Keratinocyte (primary cell): ENCODE measurements around the gene NCAPH2. TPM values are rescaled to one million over a fixed set of nuclear protein-coding genes. Genes with fewer than 3 reads are reported as not detected.

Source experiments
- DNase-seq: peaks from one replicate; pipeline ENCODE4 v3.0.0-alpha.2; 2011; ENCODE audit warnings: low read depth, missing footprints, low spot score
- FAIRE-seq: peaks from 2 replicates; lab custom pipeline; 2011; peaks lifted over from hg19 to GRCh38; lab: Jason Lieb, UNC
- H2AFZ ChIP-seq: 2 replicates; pipeline ENCODE4 v1.6.0; 2012; ENCODE audit warnings: low read length, control low read depth, inconsistent platforms; ENCODE audit not compliant: control insufficient read depth
- H3K27ac ChIP-seq: 2 replicates; pipeline ENCODE4 v1.5.1; 2011; ENCODE audit warnings: low read length; ENCODE audit not compliant: control insufficient read depth, insufficient read depth
- H3K27me3 ChIP-seq: 3 replicates; pipeline ENCODE4 v1.6.0; 2011; ENCODE audit warnings: low read length; ENCODE audit not compliant: control insufficient read depth, insufficient read depth; ENCODE audit errors: extremely low read depth
- H3K36me3 ChIP-seq, 2 experiments: 2 replicates in 1 of 2; 3 replicates in 1 of 2; pipeline ENCODE4 v1.5.1; 2011; ENCODE audit warnings: low read length in 2 of 2, mild to moderate bottlenecking in 1 of 2; ENCODE audit not compliant: control insufficient read depth in 2 of 2, insufficient read depth in 2 of 2; ENCODE audit errors: extremely low read depth in 1 of 2
- H3K4me1 ChIP-seq: 3 replicates; pipeline ENCODE4 v1.5.1; 2011; ENCODE audit warnings: low read length; ENCODE audit not compliant: control insufficient read depth, insufficient read depth; ENCODE audit errors: extremely low read depth
- H3K4me2 ChIP-seq: 3 replicates; pipeline ENCODE4 v1.6.0; 2011; ENCODE audit warnings: low read depth, low read length; ENCODE audit not compliant: control insufficient read depth, insufficient read depth; ENCODE audit errors: extremely low read depth
- H3K4me3 ChIP-seq, 3 experiments: fragments of 200-600 bp in 1 of 3; sonication (generic) in 1 of 3; 2 replicates in 2 of 3; 3 replicates in 1 of 3; pipeline ENCODE4 v1.5.1; 2011 to 2016; ENCODE audit warnings: low read length in 3 of 3, mild to moderate bottlenecking in 3 of 3, control low read depth in 2 of 3, inconsistent platforms in 1 of 3, low read depth in 1 of 3, mixed read lengths in 1 of 3, mixed run types in 1 of 3, moderate library complexity in 1 of 3; ENCODE audit not compliant: control insufficient read depth in 2 of 3, insufficient read depth in 2 of 3; ENCODE audit errors: extremely low read depth in 1 of 3
- H3K79me2 ChIP-seq: 2 replicates; pipeline ENCODE4 v1.6.0; 2012; ENCODE audit warnings: low read length; ENCODE audit not compliant: control insufficient read depth, insufficient read depth
- H3K9ac ChIP-seq: 3 replicates; pipeline ENCODE4 v1.6.0; 2011; ENCODE audit warnings: low read length; ENCODE audit not compliant: control insufficient read depth, insufficient read depth; ENCODE audit errors: extremely low read depth
- H3K9me1 ChIP-seq: 3 replicates; pipeline ENCODE4 v1.6.0; 2011; ENCODE audit warnings: low read length; ENCODE audit not compliant: control insufficient read depth, insufficient read depth; ENCODE audit errors: extremely low read depth
- H3K9me3 ChIP-seq: 2 replicates; pipeline ENCODE4 v1.5.1; 2012; ENCODE audit warnings: low read depth, low read length; ENCODE audit not compliant: control insufficient read depth
- H4K20me1 ChIP-seq: 3 replicates; pipeline ENCODE4 v1.6.0; 2011; ENCODE audit warnings: low read length; ENCODE audit not compliant: control insufficient read depth, insufficient read depth; ENCODE audit errors: extremely low read depth
- CTCF ChIP-seq, 3 experiments: IDR thresholded peaks in 1 of 3; conservative IDR thresholded peaks in 1 of 3; optimal IDR thresholded peaks in 1 of 3; 2 replicates in 2 of 3; 3 replicates in 1 of 3; pipeline versions ENCODE3 to v1.5.1; 2011; ENCODE audit warnings: low read length in 3 of 3, mild to moderate bottlenecking in 3 of 3, moderate library complexity in 2 of 3, control low read depth in 1 of 3, inconsistent platforms in 1 of 3; ENCODE audit not compliant: insufficient read depth in 2 of 3; ENCODE audit errors: extremely low read depth in 1 of 3
- EZH2 ChIP-seq: IDR thresholded peaks from one replicate; pipeline ENCODE4 v1.6.1; 2012; ENCODE audit warnings: inconsistent platforms, mild to moderate bottlenecking, low read length, moderate library complexity
- dilution Hi-C: fragments of 300-500 bp; cut with MboI; formaldehyde crosslinking; loops from one replicate; pipeline ENCODE4 v1.7.0; 2020; ENCODE audit warnings: low sequenced_read_pairs; ENCODE audit not compliant: extremely low pct_ligation_motif_present
- polyA plus RNA-seq, 5 experiments: library from polyadenylated mRNA; depleted of rRNA in 3 of 5; stranded (reverse) in 3 of 5; stranded (forward) in 1 of 5; unstranded in 1 of 5; fragments of >200 nt; gene quantifications; 1 replicate in 1 of 5; 2 replicates in 3 of 5; 3 replicates in 1 of 5; pipeline versions ENCODE4 v1.2.1 to v1.2.3, GENCODE V29; 2011 to 2012; ENCODE audit warnings: missing spikeins in 2 of 5, low read depth in 1 of 5, low replicate concordance in 1 of 5

Gene NCAPH2
- polyA plus RNA-seq, 1 donor (not counting 4 experiments of a cell fraction or from before 2014, with no cell fraction given), result 11.4 TPM

- DNase-seq (no peak), FAIRE-seq (no peak)
- H3K27ac ChIP-seq, result peak overlapping the region; percentile 8
- H3K9ac ChIP-seq, result no peak overlapping the region
- H3K9me1 ChIP-seq, result no peaks in the 10 kb centered on the region
- no peak overlapping the region for H3K4me3 ChIP-seq
- peaks cover 16% of the 10 kb centered on the region for H3K4me1 ChIP-seq
- dilution Hi-C loops, result no loop called here
- H3K27me3 ChIP-seq, result no peaks in the 10 kb centered on the region
- peak overlapping the region; percentile 22 for H3K4me2 ChIP-seq
- no peaks in the 10 kb centered on the region for H4K20me1 ChIP-seq
- H3K79me2 ChIP-seq, result no peaks in the 10 kb centered on the region
- H3K9me3 ChIP-seq, result no peaks in the 10 kb centered on the region
- H2AFZ ChIP-seq, result peak overlapping the region; percentile 53
- TF ChIP-seq EZH2, result no peak
- TF ChIP-seq CTCF (optimal IDR thresholded peaks at IDR 0.05 in 1 of 3, IDR thresholded peaks at IDR 0.05 in 1 of 3, conservative IDR thresholded peaks at IDR 0.05 in 1 of 3; ENCODE audit: extremely low read depth in 1 of 3, insufficient read depth in 2 of 3, low read length in 3 of 3), result no peak
- no peaks in the 10 kb centered on the region for H3K36me3 ChIP-seq
Measured at GRCh38 chr22:50560034-50560433, 52.0 kb downstream of the NCAPH2 start.

GRCh38 chr22:50561401-50562358 is 53.7 kb downstream of the NCAPH2 start:
- TF ChIP-seq EZH2 (no peak), CTCF (optimal IDR thresholded peaks at IDR 0.05 in 1 of 3, IDR thresholded peaks at IDR 0.05 in 1 of 3, conservative IDR thresholded peaks at IDR 0.05 in 1 of 3; ENCODE audit: extremely low read depth in 1 of 3, insufficient read depth in 2 of 3, low read length in 3 of 3) (no peak)
- no peak overlapping the region for H2AFZ ChIP-seq
- H3K9ac ChIP-seq, result no peak overlapping the region
- dilution Hi-C loops, result no loop called here
- H3K27me3 ChIP-seq, result no peaks in the 10 kb centered on the region
- H4K20me1 ChIP-seq, result no peaks in the 10 kb centered on the region
- H3K9me3 ChIP-seq, result no peaks in the 10 kb centered on the region
- peaks cover 16% of the 10 kb centered on the region for H3K4me1 ChIP-seq
- H3K4me3 ChIP-seq, result no peak overlapping the region
- no peak overlapping the region for H3K27ac ChIP-seq
- no peak for DNase-seq
- no peak overlapping the region for H3K4me2 ChIP-seq
- H3K36me3 ChIP-seq, result no peaks in the 10 kb centered on the region
- peak; percentile 29 for FAIRE-seq
- H3K79me2 ChIP-seq, result no peaks in the 10 kb centered on the region
- H3K9me1 ChIP-seq, result no peaks in the 10 kb centered on the region
